KBM-7 (cell line): ENCODE measurements around the gene GPR160.

Experiments used
- DNase-seq: peaks from one replicate; pipeline ENCODE4 v3.0.0-alpha.2; 2015
- in situ Hi-C: fragments of 300-500 bp; cut with MboI; formaldehyde crosslinking; loops from 2 replicates; pipeline ENCODE4 v1.14.3; 2020; ENCODE audit warnings: low sequenced_read_pairs, low pct_unique_long_range_greater_than_20kb, mixed read lengths

Gene GPR160

GRCh38 chr3:170058127-170058526, 20.3 kb downstream of the GPR160 start:
- in situ Hi-C loops: no loop called here
- DNase-seq: no peak

GRCh38 chr3:170059447-170059846, 21.7 kb downstream of the GPR160 start:
- in situ Hi-C loops: no loop called here

GRCh38 chr3:170062068-170062467, 24.3 kb downstream of the GPR160 start:
- in situ Hi-C loops: no loop called here
- DNase-seq: no peak

More at GRCh38 chr3:170059447-170059846, 21.7 kb downstream of the GPR160 start:
- DNase-seq: no peak

GRCh38 chr3:170062769-170063168, 25.0 kb downstream of the GPR160 start:
- in situ Hi-C loops: no loop called here

GRCh38 chr3:170063691-170064090, 25.9 kb downstream of the GPR160 start:
- in situ Hi-C loops: no loop called here
- DNase-seq: no peak

More at GRCh38 chr3:170062769-170063168, 25.0 kb downstream of the GPR160 start:
- no peak for DNase-seq

- no peak for DNase-seq
- in situ Hi-C loops: no loop called here
Observed at GRCh38 chr3:170064108-170064507, 26.3 kb downstream of the GPR160 start.

GRCh38 chr3:170075441-170076091, 37.8 kb downstream of the GPR160 start:
- no peak for DNase-seq
- in situ Hi-C loops: no loop called here

GRCh38 chr3:170076715-170077238, 39.0 kb downstream of the GPR160 start:
- in situ Hi-C loops: no loop called here
- no peak for DNase-seq

GRCh38 chr3:170077361-170077760, 39.6 kb downstream of the GPR160 start:
- in situ Hi-C loops: no loop called here
- no peak for DNase-seq

GRCh38 chr3:170078620-170079281, 41.0 kb downstream of the GPR160 start:
- in situ Hi-C loops: no loop called here
- no peak for DNase-seq

- no peak for DNase-seq
- in situ Hi-C loops: no loop called here
Observed at GRCh38 chr3:170079536-170080165, 41.9 kb downstream of the GPR160 start.

- no peak for DNase-seq
- in situ Hi-C loops: no loop called here
Observed at GRCh38 chr3:170080605-170081004, 42.8 kb downstream of the GPR160 start.

GRCh38 chr3:170081079-170081741, 43.4 kb downstream of the GPR160 start:
- in situ Hi-C loops: no loop called here
- DNase-seq: no peak

GRCh38 chr3:170083343-170083742, 45.5 kb downstream of the GPR160 start:
- no peak for DNase-seq
- in situ Hi-C loops: no loop called here

- DNase-seq: no peak
- in situ Hi-C loops: no loop called here
Observed at GRCh38 chr3:170085396-170085795, 47.6 kb downstream of the GPR160 start.

GRCh38 chr3:170089862-170090600, 52.2 kb downstream of the GPR160 start:
- in situ Hi-C loops: no loop called here
- DNase-seq: no peak

- in situ Hi-C loops: no loop called here
- no peak for DNase-seq
Observed at GRCh38 chr3:170090601-170090981, 52.8 kb downstream of the GPR160 start.

- in situ Hi-C loops: no loop called here
Observed at GRCh38 chr3:170092907-170093306, 55.1 kb downstream of the GPR160 start.

GRCh38 chr3:170095771-170096170, 58.0 kb downstream of the GPR160 start:
- in situ Hi-C loops: no loop called here
- DNase-seq: no peak

More at GRCh38 chr3:170092907-170093306, 55.1 kb downstream of the GPR160 start:
- peak; percentile 32 for DNase-seq
